GM19372 (cell line): Measurements from ENCODE around the gene RERE.

Experiments used
- ATAC-seq: cut with Tn5 transposase; IDR thresholded peaks from one replicate; pipeline ENCODE4 v1.9.1; 2021; ENCODE audit warnings: mild to moderate bottlenecking, low read depth, moderate library complexity; ENCODE audit not compliant: unreplicated experiment

The RERE gene

DNA sequence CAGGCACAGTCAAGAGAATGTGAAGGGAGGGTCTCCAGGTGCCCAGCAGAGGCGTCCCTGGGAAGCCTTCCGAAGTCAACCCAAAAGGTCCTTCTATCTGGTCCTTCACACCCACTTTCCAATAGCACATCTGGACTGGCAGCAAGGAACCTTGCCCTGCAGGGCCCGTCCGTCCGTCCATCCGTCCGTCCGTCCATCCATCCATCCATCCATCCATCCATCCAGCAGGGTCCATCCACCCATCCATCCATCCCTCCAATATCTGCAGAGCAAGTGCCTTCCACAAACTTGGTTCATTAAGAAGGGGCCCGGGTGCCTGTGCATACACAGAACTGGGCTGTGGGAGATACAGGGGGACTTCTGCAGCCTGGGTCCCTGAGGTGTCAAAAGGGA is 468.0 kb downstream of the RERE start:
- ATAC-seq, result no peak

DNA sequence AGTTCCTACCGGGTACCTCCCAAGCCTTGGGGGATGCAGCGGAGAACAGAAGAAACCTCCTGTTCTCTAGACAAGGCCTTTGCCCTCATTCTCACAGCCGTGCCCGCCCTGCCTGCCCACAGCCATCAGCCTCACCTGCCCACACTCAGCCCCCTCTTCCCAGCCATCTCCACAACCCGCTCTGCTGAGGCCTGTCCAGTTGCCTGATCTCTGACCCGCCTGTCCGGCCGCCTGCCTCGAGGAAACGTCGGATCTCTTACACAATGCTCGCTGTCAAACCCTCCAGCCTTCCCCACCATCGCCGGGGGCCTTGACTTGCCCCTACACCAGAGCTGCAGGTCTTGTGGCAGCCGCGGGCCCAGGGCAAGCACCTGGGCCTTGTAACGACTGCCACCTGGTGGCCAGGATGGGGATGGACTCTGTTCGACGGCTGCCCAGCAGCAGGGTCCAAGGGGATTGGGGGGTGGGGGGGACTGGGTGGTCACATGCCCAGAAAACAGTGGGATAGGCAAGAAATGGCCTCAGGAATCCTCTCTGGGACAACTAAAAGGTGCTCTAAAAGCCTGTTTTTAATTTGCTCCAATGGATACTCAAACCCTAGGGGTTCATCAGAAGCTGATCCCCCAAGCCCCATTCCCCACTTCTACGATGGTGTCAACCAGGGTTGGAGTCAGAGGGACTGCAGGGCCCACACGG is 468.5 kb downstream of the RERE start:
- no peak for ATAC-seq

DNA sequence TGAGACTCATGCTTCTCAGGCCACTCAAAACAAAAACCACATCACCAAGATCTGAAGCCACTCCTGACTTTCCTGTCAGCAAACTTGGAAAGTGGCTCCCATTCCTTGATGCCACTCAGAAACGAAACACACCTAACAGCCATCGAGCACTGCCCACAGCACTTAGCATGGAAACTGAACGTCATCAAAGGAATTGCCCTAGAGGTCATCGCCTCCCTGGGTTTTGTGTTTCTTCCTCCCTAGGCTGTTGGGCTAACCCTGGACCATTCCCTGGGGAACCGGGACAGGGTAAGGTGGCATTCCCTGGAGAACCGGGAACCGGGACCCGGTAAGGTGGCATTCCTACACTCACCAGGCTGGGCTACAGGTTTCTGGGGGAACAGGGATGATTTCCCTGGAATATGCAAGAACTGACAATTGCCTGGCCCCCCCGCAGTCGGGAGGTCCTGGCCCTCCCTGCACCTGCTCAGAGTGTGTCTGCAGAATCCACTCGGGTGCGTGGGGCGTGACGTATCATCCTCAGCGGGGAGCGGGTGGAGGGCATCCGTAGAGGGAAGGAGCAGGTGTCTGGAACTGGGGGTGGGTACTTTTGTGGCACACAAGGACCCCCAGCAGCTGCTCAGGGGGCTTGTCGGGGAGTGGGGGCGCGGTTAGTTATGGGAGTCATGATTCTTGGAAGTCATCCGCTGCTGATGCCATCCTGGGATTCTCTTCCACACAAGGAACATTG is 469.2 kb downstream of the RERE start:
- ATAC-seq, result no peak

DNA sequence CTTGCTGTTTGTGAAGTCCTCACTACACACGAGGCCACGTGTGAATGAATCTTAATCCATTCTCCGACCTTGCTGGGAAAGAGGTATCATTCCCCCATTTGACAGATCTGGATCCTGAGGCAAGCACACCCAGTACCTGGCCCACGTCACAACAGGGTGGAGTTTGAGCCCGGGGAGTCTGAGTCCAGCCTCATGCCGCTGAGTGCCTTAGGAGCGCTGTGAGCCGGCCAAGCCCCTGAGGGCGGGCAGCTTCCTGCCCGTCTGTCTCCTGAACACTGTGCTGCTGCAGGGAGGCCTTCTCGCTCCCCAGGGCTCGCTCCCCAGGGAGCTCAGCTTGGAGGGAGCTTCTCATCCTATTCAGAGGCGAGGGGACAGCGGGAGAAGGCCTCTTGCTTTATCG is 469.8 kb downstream of the RERE start:
- no peak for ATAC-seq

DNA sequence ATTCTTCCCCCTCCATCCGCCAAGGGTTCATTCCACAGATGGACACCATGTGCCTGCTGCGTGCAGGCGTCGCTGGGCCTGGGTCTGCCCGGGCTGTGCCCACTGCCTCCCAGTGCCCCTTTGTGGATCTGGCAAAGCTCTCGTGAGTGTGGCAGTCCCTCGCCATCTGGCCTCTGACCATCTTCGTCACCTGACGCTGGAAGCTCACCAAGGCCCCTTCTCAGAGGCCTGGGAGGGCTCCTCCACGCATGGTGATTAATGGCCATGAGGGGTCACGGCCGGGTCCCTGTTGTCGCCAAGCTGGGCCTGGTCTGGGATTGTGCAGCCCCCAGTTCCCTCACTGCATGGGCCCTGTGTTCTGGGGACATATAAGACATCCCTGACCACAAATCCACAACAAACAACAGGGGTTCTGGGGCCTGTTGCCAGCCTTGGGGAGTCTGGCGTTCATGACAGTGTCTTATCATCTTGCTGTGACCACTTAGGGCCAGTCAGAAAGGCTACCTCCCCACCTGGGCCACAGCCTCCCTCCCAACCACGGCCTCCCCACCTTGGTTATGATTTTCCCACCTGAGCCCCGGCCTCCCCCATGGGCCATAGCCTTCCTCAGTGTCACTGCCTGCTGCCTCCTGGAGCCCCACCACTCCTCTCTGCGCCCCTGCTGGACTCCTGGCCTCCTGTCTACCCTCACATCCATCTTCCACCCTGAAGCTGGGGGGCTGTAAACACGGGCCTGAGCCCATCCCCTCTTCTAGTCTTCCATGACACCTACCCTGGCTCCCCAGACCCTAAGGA is 471.6 kb downstream of the RERE start:
- no peak for ATAC-seq

DNA sequence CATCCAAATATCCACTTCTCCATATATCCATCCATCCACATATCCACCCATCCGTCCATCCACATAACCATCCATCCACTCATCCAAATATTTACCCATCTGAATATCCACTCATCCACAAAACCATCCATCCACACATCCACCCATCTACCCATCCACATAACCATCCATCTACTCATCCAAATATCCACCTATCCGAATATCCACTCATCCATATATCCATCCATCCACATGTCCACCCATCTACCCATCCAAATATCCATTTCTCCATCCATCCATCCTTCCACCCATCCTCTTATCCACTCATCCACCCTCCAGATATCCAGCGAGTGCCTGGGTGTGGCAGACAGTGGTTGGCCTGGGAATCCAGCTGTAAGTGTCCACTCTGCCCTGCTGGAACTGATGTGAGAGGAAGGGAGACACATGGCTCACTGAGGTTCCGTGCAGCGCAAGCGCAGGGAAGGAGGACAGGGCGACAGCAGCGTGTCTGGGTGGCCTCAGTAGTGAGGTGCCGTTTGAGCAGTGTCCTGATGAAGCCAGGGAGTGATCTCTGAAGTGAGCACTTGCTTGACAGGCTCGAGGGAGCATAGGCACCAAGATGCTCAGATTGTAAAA is 472.4 kb downstream of the RERE start:
- no peak for ATAC-seq

DNA sequence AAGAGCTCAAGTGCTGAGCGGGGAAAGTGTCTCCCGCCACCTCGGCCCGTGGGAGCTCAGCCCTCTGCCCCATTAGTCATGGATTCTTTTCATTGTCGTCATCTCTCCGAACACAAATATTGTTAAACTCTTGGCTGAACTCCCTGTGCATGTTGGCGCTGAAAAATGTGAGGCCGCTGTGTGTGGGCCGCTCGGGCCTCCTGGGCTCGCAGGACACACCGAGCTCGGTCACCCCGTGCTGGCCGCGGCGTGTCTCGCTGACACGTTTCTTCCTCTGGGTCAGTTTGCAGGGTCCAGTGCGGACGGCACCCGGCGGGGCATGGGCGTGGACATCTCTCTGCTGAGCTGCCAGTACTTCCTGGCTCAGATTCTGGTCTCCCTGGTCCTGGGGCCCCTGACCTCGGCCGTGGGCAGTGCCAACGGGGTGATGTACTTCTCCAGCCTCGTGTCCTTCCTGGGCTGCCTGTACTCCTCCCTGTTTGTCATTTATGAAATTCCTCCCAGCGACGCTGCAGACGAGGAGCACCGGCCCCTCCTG is 473.9 kb downstream of the RERE start:
- ATAC-seq, result no peak

DNA sequence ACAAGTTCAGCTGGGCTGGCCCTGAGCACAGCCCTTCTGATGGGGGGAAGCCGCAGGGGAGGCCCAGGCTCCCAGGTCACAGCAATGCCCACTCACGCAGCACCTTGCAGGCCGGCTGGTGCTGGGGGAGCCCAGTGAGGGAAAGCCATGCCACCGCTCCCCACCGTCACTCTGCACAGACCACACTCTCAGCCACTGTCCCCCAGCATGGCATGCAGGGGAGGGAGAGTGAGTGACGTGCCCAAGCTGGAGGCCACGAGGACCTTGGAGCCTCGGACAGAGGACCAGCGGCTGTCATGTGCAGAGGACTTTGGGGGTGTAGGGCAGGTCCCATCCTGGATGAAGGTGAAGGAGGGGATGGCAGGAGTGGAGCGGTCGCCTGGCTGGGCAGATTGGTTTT is 474.4 kb downstream of the RERE start:
- ATAC-seq, result no peak

DNA sequence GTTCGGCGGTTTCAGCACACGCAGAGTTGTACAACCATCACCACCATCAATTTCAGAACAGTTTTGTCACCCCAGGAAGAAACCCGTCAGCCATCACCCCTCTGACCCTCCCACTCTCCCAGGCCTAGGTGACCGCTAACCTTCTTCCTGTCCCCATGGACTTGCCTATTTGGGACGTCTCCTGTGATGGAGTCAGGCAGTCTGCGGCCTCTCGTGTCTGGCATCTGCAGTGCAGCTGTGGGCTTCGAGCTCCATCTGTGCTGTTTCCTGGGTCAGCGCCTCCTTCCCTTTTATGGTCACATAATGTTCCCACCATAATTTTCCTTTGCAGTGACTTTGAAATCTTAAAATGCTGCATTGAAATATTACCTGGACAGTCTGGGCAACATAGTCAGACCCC is 475.1 kb downstream of the RERE start:
- ATAC-seq, result no peak

DNA sequence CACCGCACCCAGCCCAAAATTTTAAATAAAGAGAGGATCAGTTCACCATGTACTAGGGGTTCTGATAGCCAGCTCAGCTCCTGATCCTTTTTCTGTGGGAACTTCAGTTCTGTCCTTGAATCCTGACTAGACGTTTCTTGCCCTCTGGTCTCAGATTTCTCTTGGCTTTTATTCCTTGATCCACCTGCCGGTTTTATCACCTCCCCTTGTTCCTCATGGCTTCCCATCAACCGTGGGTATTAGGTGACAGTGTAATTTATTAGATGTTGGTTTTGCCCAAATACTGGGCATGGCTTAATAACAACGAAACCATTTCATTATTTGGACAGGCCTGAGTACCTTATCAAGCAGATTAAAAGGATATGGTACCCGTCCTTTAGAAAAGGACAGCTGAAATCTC is 477.0 kb downstream of the RERE start:
- ATAC-seq, result no peak

DNA sequence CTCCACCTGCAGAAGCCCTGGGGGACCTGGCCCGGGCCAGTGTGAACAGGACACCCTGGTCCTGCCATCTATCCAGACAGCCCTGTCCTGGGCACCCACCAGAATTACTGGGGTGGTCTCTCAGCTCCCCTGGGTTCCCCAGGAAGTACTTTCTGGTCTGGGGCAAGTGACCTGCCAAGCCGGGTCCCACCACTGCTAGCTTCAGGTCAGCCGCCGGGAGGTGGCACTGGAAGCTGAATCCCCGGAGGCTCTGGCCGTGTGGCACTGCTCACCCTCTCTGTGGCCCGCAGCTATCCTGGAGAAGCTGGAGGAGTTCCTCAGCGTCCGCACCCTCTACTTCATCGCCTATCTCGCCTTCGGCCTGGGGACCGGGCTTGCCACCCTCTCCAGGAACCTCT is 478.2 kb downstream of the RERE start:
- no peak for ATAC-seq

DNA sequence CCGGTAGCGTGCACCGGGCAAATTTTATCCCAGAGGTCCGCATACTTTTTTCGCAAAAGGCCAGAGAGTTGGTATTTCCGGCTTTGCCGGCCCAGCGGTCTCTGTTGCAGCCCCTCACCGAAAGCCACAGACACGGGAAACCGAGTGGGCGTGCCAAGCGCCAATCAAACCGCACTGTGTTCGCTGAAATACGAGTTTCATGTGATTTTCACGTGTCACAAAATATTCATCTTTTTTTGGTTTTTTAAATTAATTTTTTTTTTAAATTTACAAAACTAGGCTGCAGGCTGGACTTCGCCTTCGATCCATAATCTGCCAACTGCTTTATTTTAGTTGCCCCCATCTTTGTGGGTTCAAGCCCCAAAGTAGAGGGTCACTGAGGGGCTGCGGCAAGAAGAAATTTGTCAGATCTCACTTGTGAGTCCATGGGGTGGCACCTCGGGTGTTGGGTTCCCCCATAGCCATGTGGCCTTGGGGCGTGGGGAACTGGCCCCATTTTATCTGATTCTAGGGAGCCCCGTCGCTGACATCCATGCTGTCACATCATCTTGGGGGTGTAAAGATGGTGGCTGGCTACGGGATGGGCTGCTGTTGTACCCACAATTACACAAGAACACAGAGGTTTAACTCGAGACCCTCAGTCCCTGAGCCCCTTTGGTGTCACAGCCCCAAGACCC is 478.8 kb downstream of the RERE start:
- ATAC-seq, result no peak

DNA sequence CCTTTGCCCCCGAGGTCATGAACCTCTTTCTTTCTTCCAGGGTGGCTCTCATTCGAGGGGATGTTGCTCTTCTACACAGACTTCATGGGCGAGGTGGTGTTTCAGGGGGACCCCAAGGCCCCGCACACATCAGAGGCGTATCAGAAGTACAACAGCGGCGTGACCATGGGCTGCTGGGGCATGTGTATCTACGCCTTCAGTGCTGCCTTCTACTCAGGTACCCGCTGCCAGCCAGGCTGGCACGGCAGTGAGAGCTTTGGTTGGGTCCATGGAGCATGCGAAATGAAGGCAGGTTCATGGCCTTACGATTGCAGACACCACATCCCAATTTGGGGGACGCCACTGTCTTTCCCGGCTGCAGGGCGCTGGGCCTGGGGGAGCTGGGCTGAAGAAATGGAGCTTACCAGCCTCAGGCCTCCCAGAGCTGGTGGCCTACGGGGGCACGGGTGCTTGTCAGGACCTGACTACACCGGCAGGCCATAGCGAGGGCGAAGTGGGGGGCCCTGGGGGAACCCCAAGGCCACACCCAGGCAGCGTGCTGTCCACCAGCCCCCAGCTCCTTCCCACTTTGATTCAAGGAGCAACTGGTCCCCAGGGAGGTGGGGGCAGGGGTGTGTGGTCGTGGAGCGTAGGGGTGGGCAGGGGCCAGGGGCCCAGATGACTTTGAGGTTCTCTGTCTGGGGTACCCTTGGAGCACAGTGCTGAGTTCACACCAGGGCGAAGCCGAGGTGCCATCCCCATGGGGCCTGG is 479.5 kb downstream of the RERE start:
- no peak for ATAC-seq

DNA sequence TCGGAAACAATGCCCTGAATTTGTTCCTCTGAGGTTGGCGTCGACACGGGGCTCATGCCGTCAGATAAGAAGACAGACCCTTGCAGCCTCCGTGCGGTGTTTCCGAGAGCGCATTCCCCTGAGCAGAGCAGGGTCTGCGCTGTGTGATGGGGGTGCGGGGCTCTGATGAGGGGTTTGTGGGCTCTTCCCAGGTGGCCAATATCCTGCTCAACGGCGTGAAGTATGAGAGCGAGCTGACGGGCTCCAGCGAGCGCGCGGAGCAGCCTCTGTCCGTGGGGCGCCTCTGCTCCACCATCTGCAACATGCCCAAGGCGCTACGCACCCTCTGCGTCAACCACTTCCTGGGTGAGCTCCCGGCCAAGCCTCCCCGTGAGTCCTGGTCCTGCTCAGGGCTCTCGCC is 482.2 kb downstream of the RERE start:
- no peak for ATAC-seq

DNA sequence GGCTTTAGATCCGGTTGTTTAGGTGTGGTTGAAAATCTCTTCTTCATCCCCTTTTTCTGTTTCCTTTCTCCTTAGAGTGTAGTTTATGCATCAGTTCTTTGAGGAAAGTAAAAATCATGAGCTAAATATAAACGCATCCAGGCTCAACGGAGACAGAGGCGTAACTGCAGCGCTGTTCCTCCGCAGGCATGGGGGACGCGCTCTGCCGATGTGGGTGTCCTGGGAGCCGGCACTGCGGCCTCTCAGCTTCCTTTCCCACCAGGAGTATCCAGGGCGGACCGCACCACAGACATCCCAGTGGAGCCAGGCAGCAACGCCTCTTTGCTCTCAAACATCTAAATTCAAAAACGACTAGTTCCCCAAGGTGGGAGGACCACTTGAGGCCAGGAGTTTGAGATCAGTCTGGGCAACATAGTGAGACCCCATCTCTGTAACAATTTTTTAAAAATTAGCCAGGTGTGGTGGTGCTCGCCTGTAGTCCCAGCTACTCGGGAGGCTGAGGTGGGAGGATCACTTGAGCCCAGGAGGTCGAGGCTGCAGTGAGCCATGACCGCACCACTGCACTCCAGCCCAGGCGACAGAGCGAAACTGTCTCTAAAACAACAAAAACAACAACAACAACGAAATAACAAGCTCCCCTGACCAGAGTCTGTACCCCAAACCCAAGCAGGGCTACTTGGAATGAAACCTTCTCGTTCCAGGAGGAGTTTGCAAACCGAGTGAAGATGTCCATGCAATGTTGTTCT is 483.2 kb downstream of the RERE start:
- no peak for ATAC-seq

DNA sequence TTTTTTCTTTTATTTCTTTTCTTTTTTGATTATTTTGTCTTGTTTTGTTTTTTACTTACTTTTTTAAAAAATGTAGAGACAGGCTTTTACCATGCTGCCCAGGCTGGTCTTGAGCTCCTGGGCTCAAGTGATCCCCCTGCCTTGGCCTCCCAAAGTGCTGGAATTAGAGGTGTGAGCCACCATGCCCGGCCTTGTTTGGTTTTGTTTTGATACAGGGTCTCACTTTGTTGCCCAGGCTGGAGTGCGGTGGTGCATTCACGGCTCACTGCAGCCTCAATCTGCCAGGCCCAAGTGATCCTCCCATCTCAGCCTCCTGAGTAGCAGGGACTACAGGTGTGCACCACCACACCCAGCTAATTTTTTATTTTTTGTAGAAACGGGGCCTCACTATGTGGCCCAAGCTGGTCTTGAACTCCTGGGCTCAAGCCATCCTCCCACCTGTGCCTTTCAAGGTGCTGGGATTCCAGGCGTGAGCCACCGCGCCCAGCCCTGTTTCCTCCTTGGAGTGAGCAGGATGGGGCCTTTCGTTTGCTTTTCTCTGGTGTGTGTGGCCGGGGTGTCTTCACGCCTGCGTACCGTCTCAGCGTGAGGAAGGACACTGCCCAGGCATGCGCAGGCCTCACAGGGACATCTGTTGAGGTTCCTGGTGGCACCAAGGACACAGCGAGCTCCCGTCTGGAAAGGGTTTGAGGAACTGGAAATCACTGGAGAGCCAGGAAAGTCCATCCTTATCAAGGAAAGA is 484.0 kb downstream of the RERE start:
- ATAC-seq, result no peak

DNA sequence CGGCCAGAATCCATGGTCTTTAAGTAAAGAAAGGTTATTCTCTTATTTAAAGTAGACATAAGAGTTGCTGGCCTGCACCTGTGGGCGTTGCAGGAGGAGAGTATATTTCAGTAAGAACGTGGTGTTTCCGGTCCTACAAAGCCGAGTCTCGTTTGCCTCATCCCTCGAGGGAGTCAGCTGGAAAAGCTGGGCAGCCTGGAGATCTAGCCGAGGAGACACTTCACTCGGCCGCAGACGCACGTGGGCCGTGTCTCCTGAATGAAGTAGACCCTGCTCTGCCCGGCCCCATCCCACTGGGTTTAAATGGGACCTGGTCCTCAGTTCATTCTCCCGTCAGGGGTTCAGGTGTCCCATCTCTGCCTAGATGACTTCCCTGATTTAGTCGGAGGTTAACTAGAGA is 484.6 kb downstream of the RERE start:
- no peak for ATAC-seq
